GM19467 (cell line): Measurements from ENCODE around the gene L3MBTL4.
"Not testable (repeated sequence)": the region's sequence is repeated elsewhere in the genome, so short reads cannot be mapped to it uniquely, and the experiment has no call there.

Experiments
- ATAC-seq: cut with Tn5 transposase; IDR thresholded peaks from one replicate; pipeline ENCODE4 v1.9.1; 2021; ENCODE audit warnings: mild to moderate bottlenecking, moderate library complexity; ENCODE audit not compliant: unreplicated experiment

L3MBTL4 gene

DNA sequence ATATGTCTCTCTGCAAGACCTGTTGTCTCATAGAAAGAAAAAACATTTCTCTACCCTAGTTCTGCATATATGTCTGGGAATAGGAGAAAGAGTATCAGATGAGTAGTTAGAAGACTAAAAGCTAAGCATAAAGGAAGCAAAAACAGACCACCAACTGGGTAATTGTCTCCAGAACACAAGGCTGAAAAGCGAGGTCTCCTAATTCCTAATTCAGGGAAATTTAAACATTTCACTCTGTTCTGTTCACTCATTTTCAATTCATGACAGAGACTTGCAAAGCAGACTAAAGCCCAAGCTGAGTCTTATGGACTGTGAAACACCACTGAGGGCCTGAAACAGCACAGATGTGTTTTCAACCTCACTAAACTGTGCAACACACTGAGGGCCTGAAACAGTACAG, 294.9 kb downstream of the L3MBTL4 start:
- ATAC-seq = no peak

DNA sequence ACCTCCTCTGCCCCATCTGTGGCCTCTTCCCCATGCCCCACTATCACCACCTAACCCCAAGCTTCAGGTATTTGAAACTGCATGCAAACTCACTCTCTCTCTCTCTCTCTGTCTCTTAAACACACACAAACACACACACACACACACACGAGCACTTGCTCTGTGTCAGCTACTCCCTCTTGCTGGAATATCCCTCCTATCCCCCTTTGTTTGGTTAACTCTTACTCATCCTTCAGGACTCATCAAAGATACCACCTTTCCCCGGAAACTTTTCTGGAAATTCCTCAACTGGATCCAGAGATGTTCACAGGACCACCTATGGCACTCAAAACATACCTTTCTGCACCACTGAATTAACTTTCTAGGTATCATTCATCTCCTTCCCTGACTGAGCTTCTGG, 296.6 kb downstream of the L3MBTL4 start:
- no peak for ATAC-seq

DNA sequence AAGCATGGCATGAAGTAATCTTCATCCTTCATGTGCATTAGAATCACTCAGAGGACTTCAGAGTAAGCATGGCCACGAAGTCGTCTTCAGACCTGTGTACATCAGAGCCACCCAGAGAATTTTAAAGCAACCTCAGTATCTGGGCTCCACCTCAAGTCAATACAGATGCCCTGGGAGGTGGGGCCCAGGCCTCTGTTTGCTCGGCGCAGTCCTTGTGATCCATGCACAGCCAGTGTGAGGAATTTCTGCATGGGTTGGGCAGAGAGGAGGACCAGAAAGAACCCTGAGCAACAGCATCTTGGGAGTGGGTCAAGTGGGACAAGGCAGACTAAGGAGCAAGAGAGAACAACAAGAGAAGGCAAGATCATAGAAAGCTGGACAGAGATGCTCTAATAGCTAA, 299.0 kb downstream of the L3MBTL4 start:
- no peak for ATAC-seq

DNA sequence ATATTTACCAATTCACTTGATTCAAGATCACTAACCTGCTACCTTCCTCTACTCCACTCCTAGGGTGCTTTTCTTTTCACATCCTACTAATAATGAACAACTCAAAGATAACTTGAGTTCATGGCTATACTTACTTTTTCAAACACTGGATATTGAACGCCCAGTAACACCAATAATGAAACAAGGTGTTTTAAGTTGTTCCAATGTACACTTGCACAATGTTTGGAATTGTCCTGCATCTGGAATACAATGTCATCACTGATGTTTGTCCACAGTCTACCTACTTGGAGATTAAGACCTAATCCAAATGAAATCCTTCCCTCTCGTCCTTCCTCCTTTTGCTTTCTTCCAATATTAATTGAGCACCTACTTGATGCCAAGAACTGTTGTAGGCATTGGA, 301.1 kb downstream of the L3MBTL4 start:
- no peak for ATAC-seq

DNA sequence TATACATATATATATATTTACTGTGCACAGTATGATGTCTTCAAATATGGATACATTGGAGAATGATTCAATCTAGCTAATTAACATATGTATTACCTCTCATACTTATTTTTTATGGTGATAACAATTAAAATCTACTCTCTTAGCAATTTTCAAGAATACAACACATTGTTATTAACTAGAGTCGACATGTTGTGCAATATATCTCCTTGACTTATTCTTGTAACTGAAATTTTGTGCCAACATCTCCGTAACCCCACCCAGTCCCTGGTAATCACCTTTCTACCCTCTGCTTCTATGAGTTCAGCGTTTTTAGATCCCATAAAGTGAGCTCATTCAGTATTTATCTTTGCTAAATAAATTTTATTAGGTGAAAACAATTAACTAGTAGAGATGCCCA, 303.0 kb downstream of the L3MBTL4 start:
- ATAC-seq = no peak

DNA sequence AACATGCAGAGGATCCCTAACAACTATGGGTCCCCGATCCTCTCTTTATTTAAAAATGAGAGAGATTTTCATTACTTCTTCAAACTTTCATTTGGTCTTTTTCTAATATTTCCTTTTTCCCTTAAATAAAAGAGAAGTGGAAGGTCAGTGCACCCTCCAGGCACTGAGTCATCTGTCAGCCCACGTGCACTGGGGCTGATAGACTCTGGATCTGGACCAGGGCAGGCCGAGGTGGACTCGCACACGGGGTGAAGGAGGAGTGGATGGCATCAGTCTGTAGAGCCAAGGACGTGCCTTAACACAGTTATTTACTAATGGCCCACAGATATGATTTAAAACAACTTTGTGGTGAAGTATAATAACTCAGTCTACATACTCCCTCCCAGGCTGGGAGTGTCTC, 305.0 kb downstream of the L3MBTL4 start:
- ATAC-seq = no peak

DNA sequence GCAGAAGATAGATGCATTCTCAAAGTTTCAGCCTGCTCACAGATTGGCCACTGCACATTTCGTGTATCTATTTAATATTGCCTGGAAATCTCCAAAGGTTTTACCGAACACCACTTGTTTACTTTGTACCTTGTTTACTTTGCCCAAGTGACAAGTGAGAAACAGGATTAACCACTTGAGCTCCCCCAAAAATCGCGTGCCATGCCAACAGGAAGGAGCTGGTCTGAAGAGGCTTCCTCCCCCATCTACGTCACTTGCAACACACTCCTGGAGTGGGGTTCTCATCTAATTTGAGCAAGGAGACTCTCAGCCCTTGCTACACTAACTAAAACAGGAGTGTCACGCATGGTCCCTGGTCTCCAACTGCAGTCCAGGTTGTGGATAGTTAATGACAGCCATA, 306.9 kb downstream of the L3MBTL4 start:
- ATAC-seq = no peak

DNA sequence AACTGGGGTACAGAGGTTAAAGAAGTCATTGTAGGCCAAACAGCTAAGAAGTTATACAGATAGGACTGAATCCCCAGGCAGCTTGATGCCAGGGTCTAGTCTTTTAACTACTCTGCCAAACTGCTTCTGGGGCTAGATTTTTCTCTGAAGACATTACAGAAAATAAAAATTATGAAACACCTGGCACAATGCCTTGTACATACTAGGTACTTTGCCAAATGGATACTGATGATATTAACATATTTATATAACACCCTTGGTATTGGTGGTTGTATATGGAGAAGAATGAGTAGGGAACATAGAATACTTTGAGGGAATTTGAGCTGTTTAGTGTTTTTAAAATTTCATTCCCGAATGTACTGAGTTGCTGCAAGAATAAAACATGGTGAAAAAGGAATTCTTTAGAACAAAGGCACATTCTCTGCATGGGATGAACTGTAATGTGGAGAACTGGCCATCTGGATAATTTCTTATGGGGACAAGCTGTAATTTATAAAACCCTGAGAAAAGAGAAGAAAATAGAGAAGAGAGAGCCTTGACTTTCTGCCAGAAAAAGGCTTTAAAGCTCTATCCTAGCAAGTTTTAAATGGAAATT, 308.5 kb downstream of the L3MBTL4 start:
- ATAC-seq = no peak

DNA sequence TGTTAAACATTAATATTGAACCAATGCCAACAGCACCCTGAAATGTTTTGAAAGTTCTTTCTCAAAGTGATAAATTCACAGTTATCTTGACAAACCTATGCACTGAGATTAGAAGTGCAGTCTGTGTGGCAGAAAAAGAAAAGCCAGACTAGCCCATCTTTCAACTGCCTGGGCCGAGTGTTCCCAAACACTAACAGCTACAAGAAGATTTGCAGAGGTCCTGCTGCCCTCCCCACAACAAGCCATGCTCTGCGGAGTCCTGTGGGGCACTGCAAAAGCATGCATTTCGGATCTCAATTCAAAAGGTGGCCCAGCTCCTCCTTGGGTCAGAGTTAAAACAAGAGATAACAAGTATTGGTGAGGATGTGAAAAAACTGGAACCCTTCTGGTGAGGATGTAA, 311.0 kb downstream of the L3MBTL4 start:
- ATAC-seq = no peak

DNA sequence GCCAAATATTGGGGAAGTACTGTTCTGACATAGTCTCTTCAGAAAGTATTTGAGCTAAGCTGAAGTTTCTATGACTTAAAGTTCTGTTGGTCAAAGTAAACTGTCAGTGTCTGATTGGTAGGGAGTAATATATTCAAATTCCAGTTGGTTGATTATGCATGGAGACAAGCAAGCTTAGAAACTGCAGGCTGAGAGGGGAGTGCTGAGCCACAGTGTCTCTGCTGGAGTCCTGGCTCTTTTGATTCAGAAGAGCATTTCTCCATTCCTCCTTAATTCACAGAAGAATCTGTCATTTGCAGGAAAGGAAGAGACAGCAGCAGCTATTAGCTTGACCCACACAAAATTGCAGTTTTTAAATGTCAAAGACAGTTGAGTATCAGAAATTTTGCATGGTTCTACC, 318.0 kb downstream of the L3MBTL4 start:
- ATAC-seq = no peak

DNA sequence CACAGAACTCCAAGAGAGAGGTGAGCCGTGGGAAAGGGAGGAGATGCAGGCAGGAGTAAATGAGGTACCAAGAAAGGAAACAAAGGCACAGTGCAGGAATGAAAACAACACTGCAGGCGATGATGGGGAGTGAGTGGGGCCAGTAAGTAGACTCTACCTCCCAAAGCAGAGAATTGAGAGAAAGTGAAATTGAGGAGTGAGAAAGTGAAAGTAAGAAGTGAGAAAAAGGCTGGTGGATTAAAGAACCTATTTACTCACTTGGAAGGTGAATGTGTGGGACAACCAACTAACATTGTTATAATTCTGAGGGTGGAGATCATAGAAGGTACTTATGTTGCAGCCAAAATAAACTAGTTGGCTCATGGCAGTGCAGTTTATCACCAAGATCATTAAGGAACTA, 326.3 kb downstream of the L3MBTL4 start:
- no peak for ATAC-seq

DNA sequence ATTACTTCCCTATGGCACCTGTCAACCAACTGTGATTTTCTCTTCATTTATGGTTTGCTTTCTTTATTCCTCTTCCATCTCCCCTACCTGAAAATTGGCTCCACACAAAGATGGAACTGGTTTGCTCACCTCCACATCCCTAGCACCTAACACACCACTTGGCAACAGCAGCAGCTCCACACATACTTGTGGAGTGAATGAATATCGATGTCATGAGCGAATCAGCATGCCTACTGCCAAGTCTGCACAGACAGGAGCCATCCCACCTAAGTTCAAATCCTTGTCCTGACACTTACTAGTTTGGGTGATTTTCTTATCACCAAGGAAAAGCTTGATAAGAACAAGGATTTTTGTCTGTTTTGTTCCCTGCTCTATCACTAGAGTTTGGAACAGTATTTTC, 328.0 kb downstream of the L3MBTL4 start:
- no peak for ATAC-seq

DNA sequence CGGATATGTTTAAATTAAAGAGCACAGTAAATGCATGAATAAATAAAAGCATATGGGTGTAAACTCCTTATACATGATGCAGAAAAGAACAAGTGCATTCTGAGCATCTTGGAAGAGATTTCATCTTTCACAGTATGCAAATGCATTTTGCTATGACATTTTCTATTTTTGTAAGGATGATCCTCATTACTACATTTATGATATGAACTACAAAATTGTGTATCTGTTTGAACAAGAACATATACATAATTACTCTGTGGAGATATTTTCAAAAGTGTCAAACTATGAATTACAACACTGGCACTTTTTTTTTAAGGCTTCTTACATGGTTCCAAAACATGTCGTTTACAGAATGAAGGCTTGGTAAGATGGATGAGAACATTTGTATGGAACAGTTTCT, 335.3 kb downstream of the L3MBTL4 start:
- no peak for ATAC-seq

DNA sequence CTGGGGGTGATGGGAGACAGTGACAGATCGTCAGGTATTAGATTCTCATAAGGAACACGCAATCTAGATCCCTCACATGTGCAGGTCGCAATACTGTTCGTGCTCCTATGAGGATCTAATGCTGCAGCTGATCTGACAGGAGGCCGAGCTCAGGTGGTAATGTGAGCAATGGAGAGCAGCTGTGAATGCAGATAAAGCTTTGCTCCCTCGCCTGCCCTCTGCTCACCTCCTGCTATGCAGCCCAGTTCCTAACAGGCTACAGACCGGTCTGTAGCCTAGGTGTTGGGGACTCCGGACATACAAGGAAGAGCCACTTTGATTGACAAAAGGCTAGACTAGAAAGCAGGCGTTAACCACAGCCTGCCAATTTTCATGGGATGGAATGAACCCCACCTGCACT, 335.8 kb downstream of the L3MBTL4 start:
- no peak for ATAC-seq

DNA sequence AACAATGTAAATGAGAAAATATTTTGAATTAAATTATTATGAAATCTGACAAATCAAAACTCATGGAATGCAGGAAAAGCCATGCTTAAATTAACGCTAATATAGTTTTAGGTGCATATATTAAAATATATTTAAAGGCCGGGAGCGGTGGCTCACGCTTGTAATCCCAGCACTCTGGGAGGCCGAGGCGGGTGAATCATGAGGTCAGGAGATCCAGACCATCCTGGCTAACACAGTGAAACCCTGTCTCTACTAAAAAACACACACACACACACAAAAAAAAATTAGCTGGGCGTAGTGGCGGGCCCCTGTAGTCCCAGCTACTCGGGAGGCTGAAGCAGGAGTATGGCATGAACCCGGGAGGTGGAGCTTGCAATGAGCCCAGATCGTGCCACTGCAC, 342.3 kb downstream of the L3MBTL4 start:
- not testable (repeated sequence) for ATAC-seq

DNA sequence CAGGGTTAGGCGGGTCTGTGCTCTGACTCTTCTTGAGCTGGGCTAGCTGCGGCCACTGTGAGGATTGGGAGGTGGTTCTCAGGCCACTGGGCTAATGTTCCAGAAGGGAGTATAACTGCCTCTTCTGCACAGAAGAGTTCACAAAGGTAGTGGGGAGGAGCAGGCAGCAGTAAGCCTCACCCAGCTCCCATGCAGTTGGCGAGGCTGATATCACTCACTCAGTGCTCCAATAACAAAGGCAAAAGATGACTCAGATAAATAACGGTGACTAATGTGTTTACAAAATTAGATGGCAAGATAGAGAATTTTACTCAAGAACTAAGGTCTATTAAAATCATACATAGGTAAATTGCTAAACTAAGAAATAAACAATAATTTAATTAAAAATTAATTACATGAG, 345.2 kb downstream of the L3MBTL4 start:
- ATAC-seq = no peak

DNA sequence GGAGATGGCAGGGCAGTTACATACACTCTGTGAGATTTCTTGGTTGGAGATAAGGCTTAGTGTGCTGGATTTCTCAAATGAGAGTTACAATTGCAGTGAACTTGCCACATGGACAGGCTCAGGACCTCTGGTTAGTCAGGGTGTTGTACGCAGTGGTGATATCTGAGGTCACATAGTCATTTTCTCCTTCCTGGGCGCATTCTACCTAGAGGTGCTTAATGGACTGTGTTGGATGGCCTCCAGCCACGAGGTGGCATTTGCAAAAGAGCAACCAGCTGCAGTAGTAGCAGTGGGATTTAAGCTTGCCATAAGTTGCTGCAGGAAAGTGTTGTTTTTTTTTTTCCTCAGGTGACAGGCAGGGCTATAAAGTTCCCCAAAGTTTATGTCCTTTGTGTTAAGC, 345.6 kb downstream of the L3MBTL4 start:
- no peak for ATAC-seq

DNA sequence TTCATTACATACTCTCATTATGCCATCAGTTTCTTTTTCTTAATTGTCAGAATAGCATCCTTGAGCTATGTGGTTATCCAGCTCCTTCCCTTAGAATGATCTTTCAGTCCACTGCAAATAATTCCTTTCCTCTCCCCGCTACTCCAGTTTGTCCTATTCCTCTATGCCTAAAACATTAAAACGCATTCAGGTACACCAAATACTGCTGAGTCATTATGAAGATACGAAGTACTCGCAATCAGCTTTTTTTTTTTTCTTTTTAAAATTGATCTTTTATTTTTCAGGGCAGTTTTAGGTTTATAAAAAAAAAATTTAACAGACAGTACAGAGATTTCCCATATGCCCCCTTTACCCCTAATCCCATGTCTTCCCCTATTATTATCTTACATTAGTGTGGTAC, 354.6 kb downstream of the L3MBTL4 start:
- ATAC-seq = no peak

DNA sequence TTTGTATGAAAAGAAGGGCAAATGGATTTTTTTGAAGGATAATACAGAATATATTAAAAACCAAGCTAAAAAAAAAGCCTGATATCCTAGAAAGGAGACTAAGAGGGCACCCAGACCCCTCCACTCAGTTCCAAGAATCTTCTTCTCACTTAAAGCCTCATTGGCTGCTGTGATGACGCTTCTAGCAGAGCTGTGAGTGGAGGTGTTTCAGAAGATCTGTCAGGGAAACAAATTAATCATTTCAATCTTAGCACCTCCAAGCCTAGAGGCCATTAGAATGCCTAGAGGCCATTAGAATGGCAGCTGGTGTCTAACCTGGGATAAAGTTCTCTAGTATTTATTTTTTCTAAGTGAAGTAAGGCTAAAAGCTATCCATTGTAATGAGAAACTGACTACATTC, 355.2 kb downstream of the L3MBTL4 start:
- no peak for ATAC-seq

DNA sequence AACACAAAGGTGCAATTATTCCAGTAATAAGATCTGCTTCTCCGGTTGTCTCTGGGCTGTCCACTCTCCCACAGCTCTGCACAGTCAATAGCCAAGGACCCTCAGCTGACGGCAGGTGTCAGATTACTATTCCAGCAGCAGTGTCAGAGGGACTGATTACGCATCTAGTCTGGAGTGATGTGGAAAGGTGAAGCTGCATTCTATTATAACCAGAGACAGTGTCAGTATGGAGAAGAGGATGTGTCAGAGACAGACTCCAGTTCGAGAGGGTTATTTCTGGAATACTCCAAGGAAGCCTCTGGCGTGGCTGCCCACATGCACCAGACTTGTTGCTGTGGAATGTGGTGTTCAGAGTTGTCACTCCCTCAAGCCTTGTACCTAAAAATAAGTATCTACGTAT, 355.8 kb downstream of the L3MBTL4 start:
- no peak for ATAC-seq

DNA sequence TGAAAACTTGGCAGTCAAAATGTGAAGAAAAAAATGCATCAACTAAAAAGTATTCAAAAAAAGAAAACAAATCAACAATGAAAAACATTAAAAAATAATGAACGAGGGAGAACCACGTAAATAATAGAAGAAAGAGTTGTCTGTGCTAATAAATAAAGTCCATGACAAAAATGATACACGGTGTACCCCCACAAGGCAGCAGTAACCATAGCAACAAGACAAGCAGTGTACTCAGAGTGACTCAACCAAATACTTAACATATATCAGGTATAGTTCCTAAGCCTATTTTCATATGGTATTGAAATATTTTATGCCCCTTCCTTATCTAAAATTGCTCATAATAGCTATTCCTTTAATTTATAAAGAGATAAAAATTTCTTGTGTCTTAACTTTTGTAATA, 357.1 kb downstream of the L3MBTL4 start:
- ATAC-seq = no peak

DNA sequence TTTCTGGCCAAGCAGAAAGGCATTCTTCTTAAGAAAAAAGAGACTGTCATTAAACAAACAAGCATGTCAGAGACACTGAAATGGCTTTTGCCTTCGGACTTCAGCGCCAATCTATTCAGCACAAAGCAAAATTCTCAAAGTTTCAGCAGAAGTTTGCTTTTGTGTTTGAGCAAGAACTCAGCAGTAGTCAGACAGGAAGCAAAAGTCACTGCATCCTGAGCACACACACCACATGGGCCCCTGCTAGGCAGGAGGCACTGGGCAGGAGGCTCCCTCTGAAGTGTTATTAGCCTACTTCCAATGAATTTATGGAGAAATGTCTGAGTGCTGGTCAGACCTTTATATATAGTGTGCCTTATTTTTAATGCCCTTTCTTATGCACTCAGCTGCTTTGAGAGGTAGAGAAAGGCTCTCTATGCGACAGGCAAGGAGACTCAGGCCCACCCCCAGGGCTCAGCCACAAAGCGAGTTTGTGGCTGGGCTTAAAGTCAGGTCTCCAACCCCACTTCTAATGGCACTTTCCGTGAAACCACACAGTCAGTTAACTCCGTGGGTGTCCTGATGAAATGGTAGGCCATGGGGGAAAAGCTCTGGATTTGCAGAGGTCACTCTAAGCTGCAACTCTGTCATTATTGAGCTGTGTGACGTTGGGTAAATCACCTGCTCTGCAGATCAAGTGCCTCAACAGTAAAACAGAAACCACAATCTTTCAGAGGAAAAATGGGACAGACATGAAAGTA, 358.4 kb downstream of the L3MBTL4 start:
- no peak for ATAC-seq

DNA sequence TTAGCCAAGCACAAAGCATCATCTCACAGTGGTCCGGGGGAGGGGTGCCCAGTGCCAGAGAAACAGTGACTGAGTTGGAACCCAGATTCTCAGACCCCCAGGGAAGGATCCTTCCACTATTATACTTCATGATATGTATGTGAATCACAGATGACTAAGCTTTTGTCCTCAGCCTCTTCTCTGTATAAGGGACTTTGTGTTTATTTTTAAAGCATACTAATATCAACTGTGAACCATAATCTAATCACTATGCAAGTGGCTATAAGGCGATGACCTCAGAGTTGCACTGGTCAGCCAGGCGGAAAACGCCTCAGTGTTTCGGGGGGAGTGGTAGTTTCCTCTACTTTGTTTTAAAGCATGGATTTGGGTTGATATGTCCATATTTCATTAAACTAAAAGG, 359.0 kb downstream of the L3MBTL4 start:
- ATAC-seq = no peak
